Bronchial epithelial cell (primary cell): ENCODE data around the gene ZNF831. TPM values are rescaled to one million over a fixed set of nuclear protein-coding genes. Genes with fewer than 3 reads are reported as not detected.

ENCODE experiments used
- DNase-seq: peaks from one replicate; pipeline ENCODE4 v3.0.0-alpha.2; 2010; ENCODE audit warnings: low read depth
- FAIRE-seq: peaks from 2 replicates; lab custom pipeline; 2011; peaks lifted over from hg19 to GRCh38; lab: Jason Lieb, UNC
- H3K27me3 ChIP-seq: 2 replicates; pipeline ENCODE4 v1.5.1; 2011; ENCODE audit warnings: low read length; ENCODE audit not compliant: control insufficient read depth, insufficient read depth
- H3K36me3 ChIP-seq: 2 replicates; pipeline ENCODE4 v1.5.1; 2011; ENCODE audit warnings: low read length; ENCODE audit not compliant: control insufficient read depth, insufficient read depth
- H3K4me3 ChIP-seq: 2 replicates; pipeline ENCODE4 v1.5.1; 2011; ENCODE audit warnings: mild to moderate bottlenecking, low read depth, low read length, control low read depth
- CTCF ChIP-seq: IDR thresholded peaks from 2 replicates; pipeline ENCODE4 v1.5.1; 2011; ENCODE audit warnings: mild to moderate bottlenecking, moderate library complexity, low read length, control low read depth, inconsistent platforms; ENCODE audit not compliant: insufficient read depth, severe bottlenecking
- total RNA-seq: library from RNA; depleted of rRNA; stranded (reverse); fragments of >200 nt; gene quantifications from 2 replicates; pipeline ENCODE4 v1.2.1, GENCODE V29; 2014

Gene ZNF831
- total RNA-seq, 1 donor from 2014 or later, result not detected

GRCh38 chr20:59270380-59270779 lies 106.8 kb downstream of the ZNF831 start:
- DNase-seq, result no peak
- no peak for FAIRE-seq
- H3K36me3 ChIP-seq, result no peaks in the 10 kb centered on the region
- no peak for TF ChIP-seq CTCF
- no peaks in the 10 kb centered on the region for H3K27me3 ChIP-seq
- H3K4me3 ChIP-seq, result no peak overlapping the region

- Histone ChIP-seq H3K4me3 (no peak overlapping the region), H3K27me3 (no peaks in the 10 kb centered on the region), H3K36me3 (no peaks in the 10 kb centered on the region)
- no peak for DNase-seq
- FAIRE-seq, result no peak
- no peak for TF ChIP-seq CTCF
These were observed 110.2 kb downstream of the ZNF831 start for GRCh38 chr20:59273739-59274357.

- no peak overlapping the region for H3K4me3 ChIP-seq
- H3K27me3 ChIP-seq, result no peaks in the 10 kb centered on the region
- no peaks in the 10 kb centered on the region for H3K36me3 ChIP-seq
- TF ChIP-seq CTCF, result no peak
- FAIRE-seq (no peak), DNase-seq (no peak)
These were observed 113.3 kb downstream of the ZNF831 start for GRCh38 chr20:59276938-59277337.

GRCh38 chr20:59284470-59284869 lies 120.8 kb downstream of the ZNF831 start:
- Histone ChIP-seq H3K4me3 (no peak overlapping the region), H3K36me3 (no peaks in the 10 kb centered on the region), H3K27me3 (no peaks in the 10 kb centered on the region)
- FAIRE-seq (no peak), DNase-seq (no peak)
- TF ChIP-seq CTCF, result no peak

- FAIRE-seq (no peak), DNase-seq (no peak)
- no peak overlapping the region for H3K4me3 ChIP-seq
- no peaks in the 10 kb centered on the region for H3K27me3 ChIP-seq
- no peaks in the 10 kb centered on the region for H3K36me3 ChIP-seq
- TF ChIP-seq CTCF, result no peak
These were observed 126.4 kb downstream of the ZNF831 start for GRCh38 chr20:59289994-59290393.
